ENCODE data around the gene AMPH. TPM values are rescaled to one million over a fixed set of nuclear protein-coding genes. Genes with fewer than 3 reads are reported as not detected.
A peak's percentile ranks its signal among the peaks of the same experiment; 100 is the strongest.
"Not testable (repeated sequence)": the region's sequence is repeated elsewhere in the genome, so short reads cannot be mapped to it uniquely, and the experiment has no call there.

The AMPH gene
- total RNA-seq, 2 donors from 2014 or later = 7.3 to 10.0 TPM

DNA sequence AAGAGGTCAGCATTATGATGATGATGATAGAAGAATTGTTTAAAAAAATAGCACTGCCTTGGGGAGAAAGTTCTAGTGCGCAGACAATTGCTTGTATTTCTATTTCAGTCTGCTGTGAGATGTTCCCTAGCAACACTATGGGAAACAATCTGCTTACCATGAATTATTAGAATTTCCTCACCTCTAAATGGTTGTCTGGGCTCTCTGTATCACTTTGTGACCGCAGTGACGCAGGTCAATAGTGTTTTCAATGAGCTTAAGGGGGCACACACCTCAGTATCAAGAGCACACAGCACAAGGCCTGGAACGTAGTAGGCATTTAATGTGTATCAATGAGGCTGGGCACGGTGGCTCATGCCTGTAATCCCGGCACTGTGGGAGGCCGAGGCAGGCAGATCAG is 258.9 kb downstream of the AMPH start:
- intact Hi-C loops (cut with DNase I) = no loop called here

GRCh38 chr7:38369816-38370493 is 261.2 kb downstream of the AMPH start:
- peak; percentile 96 for DNase-seq (ENCODE audit: low spot score)
- intact Hi-C loops (cut with DNase I) = no loop called here

More for the DNA sequence above, 258.9 kb downstream of the AMPH start:
- DNase-seq (ENCODE audit: low spot score) = no peak

GRCh38 chr7:38368191-38368605 is 263.0 kb downstream of the AMPH start:
- DNase-seq (ENCODE audit: low spot score) = peak; percentile 89
- intact Hi-C loops (cut with DNase I) = no loop called here

DNA sequence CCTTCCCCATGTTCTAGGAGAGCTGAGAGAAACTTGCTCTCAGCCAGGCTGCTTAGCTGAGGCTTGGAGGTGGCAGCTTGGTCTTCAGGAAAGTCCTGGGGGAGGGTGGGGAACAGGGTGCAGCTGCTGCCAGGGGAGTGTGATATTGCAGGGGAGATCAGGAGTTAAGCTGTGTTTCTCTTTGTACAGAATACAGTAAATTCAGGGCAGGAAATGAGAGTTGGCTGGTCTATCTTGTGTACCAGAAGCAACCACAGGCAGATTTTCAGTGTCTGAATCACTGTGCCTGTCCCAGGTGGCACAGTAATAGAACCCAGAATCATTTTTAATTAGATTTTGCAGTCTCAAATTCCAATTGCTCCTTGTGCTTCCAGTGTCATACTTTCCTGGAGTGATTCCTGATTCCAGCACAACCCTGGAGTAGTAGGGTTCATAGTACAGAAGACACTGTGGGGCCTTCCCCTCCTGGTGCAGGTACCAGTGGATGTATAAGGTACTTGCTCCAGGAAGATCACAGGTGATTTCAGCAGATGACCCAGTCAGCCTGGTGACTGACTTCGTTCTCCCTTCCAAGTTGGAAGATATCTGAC is 263.8 kb downstream of the AMPH start:
- DNase-seq (ENCODE audit: low spot score) = no peak
- intact Hi-C loops (cut with DNase I) = no loop called here

GRCh38 chr7:38363379-38363778 is 267.8 kb downstream of the AMPH start:
- DNase-seq (ENCODE audit: low spot score); intact Hi-C loops (cut with DNase I): not testable (repeated sequence)

DNA sequence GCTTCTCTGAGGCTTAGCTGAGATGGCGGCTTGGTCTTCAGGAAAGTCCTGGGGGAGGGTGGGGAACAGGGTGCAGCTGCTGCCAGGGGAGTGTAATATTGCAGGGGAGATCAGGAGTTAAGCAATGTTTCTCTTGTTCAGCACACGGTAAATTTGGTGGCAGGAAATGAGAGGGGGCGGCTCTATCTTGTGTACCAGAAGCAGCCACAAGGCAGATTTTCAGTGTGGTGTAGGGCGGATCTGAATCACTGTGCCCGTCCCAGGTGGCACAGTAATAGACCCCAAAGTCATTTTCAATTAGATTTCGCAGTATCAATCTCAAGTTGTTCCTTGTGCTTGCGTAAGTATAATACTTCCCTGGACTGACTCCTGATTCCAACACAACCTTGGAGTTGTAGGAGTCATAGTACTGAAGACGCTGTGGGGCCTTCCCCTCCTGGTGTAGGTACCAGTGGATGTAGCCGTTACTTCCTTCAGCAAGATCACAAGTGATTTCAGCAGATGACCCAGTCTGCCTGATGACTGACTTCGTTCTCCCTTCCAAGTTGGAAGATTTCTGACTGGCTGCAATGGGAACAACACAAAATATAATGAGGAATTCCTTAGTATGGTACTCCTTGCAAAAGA is 268.4 kb downstream of the AMPH start:
- DNase-seq (ENCODE audit: low spot score); intact Hi-C loops (cut with DNase I): not testable (repeated sequence)

DNA sequence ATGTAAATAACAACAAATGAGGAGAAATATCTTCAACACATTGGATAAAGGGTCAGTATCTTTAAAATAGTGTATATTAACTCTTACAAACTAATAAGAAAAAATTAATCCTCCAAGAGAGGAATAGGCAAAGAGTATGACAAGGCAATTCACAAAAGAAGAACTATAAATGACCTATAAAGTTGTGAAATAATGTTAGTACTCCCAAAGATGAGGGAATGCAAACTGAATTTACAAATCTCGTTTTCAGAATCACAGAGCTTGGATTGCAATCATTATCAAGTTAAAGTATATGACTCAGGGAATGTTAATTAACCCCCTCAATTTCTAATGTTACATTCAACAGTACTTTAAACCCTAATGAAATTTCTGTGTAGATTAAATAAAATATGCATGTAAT is 270.4 kb downstream of the AMPH start:
- intact Hi-C loops (cut with DNase I) = no loop called here
- DNase-seq (ENCODE audit: low spot score) = no peak

DNA sequence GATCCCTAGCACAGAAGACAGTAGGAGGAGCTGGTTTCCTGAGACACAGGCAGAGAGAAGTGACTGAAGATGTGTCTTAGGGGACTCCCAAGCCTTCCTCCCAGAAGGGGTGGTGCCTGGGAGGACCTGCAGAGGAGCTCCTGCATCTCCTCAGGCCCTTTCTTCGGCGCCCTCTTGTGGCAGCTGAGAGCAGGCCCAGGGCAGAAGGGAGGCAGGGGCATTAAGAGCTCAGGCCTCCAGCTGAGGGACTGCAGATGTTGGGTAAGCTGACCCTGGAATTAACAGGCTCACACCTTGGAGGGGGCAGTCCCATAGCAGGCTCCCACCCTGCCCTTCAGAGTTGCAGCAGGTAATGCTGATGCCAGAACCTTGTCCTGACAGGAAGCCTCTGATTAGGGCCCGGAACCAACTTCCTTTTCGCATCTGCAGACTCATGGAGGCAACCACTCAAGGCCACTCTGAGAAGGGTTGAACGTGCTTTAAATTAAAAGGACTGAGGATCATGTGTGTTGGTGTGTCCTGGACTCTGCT is 272.0 kb downstream of the AMPH start:
- peak; percentile 89 for DNase-seq (ENCODE audit: low spot score)
- intact Hi-C loops (cut with DNase I) = not testable (repeated sequence)

GRCh38 chr7:38358273-38358831 is 272.8 kb downstream of the AMPH start:
- DNase-seq (ENCODE audit: low spot score); intact Hi-C loops (cut with DNase I): not testable (repeated sequence)

- DNase-seq (ENCODE audit: low spot score); intact Hi-C loops (cut with DNase I): not testable (repeated sequence)
These were observed 276.8 kb downstream of the AMPH start for GRCh38 chr7:38354271-38354851.

DNA sequence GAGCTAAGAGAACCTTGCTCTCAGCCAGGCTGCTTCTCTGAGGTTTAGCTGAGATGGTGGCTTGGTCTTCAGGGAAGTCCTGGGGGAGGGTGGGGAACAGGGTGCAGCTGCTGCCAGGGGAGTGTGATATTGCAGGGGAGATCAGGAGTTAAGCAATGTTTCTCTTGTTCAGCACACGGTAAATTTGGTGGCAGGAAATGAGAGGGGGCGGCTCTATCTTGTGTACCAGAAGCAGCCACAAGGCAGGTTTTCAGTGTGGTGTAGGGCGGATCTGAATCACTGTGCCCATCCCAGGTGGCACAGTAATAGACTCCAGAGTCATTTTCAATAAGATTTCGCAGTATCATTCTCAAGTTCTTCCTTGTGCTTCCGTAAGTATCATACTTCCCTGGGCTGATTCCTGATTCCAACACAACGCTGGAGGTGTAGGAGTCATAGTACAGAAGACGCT is 277.7 kb downstream of the AMPH start:
- intact Hi-C loops (cut with DNase I); DNase-seq (ENCODE audit: low spot score): not testable (repeated sequence)

DNA sequence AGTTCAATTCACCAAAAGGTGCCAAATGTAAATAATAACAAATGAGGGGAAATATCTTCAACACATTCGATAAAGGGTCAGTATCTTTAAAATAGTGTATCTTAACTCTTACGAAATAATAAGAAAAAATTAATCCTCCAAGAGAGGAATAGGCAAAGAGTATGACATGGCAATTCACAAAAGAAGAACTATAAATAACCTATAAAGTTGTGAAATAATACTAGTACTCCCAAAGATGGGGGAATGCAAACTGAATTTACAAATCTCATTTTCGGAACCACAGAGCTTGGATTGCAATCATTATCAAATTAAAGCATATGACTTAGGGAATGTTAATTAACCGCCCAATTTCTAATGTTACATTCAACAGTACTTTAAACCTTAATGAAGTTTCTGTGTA is 279.6 kb downstream of the AMPH start:
- intact Hi-C loops (cut with DNase I) = no loop called here
- no peak for DNase-seq (ENCODE audit: low spot score)

DNA sequence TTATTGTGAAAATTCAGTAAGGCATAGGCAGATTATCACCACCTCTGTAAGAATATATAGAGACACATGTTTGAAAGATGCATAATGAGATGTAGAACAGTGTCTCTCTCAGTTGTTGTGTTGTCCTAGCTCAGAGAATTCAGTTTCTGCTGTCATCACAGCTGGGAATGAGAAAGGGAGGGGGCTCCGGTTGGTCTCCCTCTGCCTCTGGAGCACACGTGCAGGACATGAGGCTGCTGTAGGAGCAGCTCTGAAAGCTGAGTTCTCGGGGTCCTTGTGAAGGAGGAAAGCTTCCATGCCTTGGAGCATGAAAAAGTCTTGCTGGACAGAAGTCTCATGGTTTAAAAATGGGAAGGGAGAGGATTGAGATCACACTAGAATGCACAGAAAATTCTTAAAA is 280.4 kb downstream of the AMPH start:
- intact Hi-C loops (cut with DNase I); DNase-seq (ENCODE audit: low spot score): not testable (repeated sequence)

DNA sequence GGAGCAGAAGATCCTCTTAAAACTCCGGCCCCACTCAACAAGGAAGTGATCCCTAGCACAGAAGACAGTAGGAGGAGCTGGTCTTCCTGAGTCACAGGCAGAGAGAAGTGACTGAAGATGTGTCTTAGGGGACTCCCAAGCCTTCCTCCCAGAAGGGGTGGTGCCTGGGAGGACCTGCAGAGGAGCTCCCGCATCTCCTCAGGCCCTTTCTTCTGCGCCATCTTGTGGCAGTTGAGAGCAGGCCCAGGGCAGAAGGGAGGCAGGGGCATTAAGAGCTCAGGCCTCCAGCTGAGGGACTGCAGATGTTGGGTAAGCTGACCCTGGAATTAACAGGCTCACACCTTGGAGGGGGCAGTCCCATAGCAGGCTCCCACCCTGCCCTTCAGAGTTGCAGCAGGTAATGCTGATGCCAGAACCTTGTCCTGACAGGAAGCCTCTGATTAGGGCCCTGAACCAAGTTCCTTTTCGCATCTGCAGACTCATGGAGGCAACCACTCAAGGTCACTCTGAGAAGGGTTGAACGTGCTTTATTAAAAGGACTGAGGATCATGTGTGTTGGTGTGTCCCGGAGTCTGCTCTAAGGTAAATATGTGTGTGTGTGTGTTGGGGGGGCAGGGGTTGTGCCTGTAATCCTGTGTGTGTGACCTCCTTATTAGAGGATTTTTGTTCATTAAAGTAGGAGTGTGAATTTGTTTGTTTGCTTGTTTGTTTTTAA is 281.1 kb downstream of the AMPH start:
- intact Hi-C loops (cut with DNase I); DNase-seq (ENCODE audit: low spot score): not testable (repeated sequence)

DNA sequence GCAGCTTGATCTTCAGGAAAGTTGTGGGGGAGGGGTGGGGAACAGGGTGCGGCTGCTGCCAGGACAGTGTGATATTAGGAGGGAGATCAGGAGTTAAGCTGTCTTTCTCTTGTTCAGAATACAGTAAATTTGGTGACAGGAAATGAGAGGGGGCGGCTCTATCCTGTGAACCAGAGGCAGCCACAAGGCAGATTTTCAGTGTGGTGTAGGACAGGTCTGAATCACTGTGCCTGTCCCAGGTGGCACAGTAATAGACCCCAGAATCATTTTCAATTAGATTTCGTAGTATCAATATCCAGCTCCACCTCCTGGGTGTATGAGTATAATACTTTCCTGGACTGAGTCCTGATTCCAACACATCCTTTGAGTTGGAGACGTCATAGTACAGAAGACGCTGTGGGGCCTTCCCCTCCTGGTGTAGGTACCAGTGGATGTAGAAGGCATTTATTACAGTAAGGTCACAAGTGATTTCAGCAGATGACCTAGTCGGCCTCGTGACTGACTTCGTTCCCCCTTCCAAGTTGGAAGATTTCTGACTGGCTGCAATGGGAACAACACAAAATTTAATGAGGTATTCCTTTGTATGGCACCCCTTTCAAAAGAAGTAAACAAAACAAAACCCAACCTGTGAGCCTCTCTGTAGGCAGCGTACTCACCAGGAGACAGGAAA is 281.9 kb downstream of the AMPH start:
- DNase-seq (ENCODE audit: low spot score); intact Hi-C loops (cut with DNase I): not testable (repeated sequence)

GRCh38 chr7:38345299-38346172 is 285.6 kb downstream of the AMPH start:
- intact Hi-C loops (cut with DNase I); DNase-seq (ENCODE audit: low spot score): not testable (repeated sequence)

GRCh38 chr7:38344741-38345140 is 286.4 kb downstream of the AMPH start:
- intact Hi-C loops (cut with DNase I); DNase-seq (ENCODE audit: low spot score): not testable (repeated sequence)
